22Rv1 (cell line): ENCODE results near the gene TMC2.

ENCODE experiments used
- H3K27ac ChIP-seq: fragments of 450-650 bp; 2 replicates; pipeline ENCODE4 v1.5.1; 2017
- CTCF ChIP-seq: fragments of 450-650 bp; IDR thresholded peaks from 2 replicates; pipeline ENCODE4 v1.5.1; 2017; ENCODE audit warnings: mild to moderate bottlenecking
- ZFX ChIP-seq: fragments of 450-650 bp; IDR thresholded peaks from 2 replicates; pipeline ENCODE4 v1.6.1; 2017; ENCODE audit warnings: antibody characterized with exemption, borderline replicate concordance

The TMC2 gene

GRCh38 chr20:2557873-2558580, 21.7 kb downstream of the TMC2 start:
- no peak overlapping the region for H3K27ac ChIP-seq
- no peak for TF ChIP-seq ZFX
- TF ChIP-seq CTCF = no peak

- TF ChIP-seq ZFX (no peak), CTCF (no peak)
- H3K27ac ChIP-seq = no peak overlapping the region
Measured at GRCh38 chr20:2558581-2559278, 22.4 kb downstream of the TMC2 start.

GRCh38 chr20:2559279-2559626, 22.9 kb downstream of the TMC2 start:
- TF ChIP-seq CTCF (no peak), ZFX (no peak)

GRCh38 chr20:2559651-2560050, 23.3 kb downstream of the TMC2 start:
- no peak overlapping the region for H3K27ac ChIP-seq
- TF ChIP-seq CTCF = no peak
- TF ChIP-seq ZFX = no peak

More at GRCh38 chr20:2559279-2559626, 22.9 kb downstream of the TMC2 start:
- H3K27ac ChIP-seq = no peak overlapping the region

- no peak overlapping the region for H3K27ac ChIP-seq
- TF ChIP-seq ZFX (no peak), CTCF (no peak)
Measured at GRCh38 chr20:2563116-2563515, 26.7 kb downstream of the TMC2 start.

- TF ChIP-seq ZFX = no peak
- no peak for TF ChIP-seq CTCF
- no peak overlapping the region for H3K27ac ChIP-seq
Measured at GRCh38 chr20:2564406-2564805, 28.0 kb downstream of the TMC2 start.

- H3K27ac ChIP-seq = no peak overlapping the region
- TF ChIP-seq ZFX = no peak
Measured at GRCh38 chr20:2575682-2576081, 39.3 kb downstream of the TMC2 start.
